Mononuclear cell (primary cell): Measurements from ENCODE around the gene SLC17A1. TPM values are rescaled to one million over a fixed set of nuclear protein-coding genes. Genes with fewer than 3 reads are reported as not detected.

ENCODE experiments used
- H3K27me3 ChIP-seq: 2 replicates; pipeline ENCODE4 v1.6.0; 2011; ENCODE audit warnings: low read length, control low read depth; ENCODE audit not compliant: insufficient read depth
- H3K4me1 ChIP-seq: 2 replicates; pipeline ENCODE4 v1.5.1; 2011; ENCODE audit warnings: mild to moderate bottlenecking, low read length, control low read depth; ENCODE audit not compliant: insufficient read depth
- H3K4me3 ChIP-seq: 2 replicates; pipeline ENCODE4 v1.5.1; 2011; ENCODE audit warnings: mild to moderate bottlenecking, low read length, moderate library complexity
- H3K9me3 ChIP-seq: 2 replicates; pipeline ENCODE4 v1.5.1; 2011; ENCODE audit warnings: low read depth, mild to moderate bottlenecking, control low read depth, low read length
- total RNA-seq: library from RNA; depleted of rRNA; stranded (reverse); fragments of >200 nt; gene quantifications from one replicate; pipeline ENCODE4 v1.2.3, GENCODE V29; 2012

SLC17A1 gene
- total RNA-seq, 1 donor: not detected

GRCh38 chr6:25794784-25795183 is 37.1 kb downstream of the SLC17A1 start:
- peaks cover 5% of the 10 kb centered on the region for H3K27me3 ChIP-seq
- no peaks in the 10 kb centered on the region for H3K9me3 ChIP-seq
- H3K4me3 ChIP-seq: no peak overlapping the region
- no peaks in the 10 kb centered on the region for H3K4me1 ChIP-seq

DNA sequence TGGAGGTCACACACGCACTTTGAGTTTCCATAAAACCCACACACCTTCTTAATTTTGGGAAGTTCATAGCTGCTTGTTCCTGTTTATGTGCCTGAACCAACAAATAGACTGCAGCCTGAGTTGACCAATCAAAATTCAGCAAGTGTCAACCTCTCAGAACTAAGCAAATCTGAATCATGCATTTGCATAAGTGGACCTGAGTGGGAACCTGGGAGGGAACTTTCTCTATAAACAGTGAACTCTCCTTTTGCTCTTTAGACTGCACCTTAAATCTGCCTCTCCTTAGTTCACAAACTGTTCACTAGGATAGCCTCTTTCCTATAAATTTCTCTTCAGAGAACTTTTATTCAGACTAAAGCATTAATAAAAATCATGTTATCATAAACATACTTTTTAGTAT is 37.9 kb downstream of the SLC17A1 start:
- no peaks in the 10 kb centered on the region for H3K27me3 ChIP-seq
- H3K4me1 ChIP-seq: no peaks in the 10 kb centered on the region
- no peak overlapping the region for H3K4me3 ChIP-seq
- H3K9me3 ChIP-seq: no peaks in the 10 kb centered on the region

DNA sequence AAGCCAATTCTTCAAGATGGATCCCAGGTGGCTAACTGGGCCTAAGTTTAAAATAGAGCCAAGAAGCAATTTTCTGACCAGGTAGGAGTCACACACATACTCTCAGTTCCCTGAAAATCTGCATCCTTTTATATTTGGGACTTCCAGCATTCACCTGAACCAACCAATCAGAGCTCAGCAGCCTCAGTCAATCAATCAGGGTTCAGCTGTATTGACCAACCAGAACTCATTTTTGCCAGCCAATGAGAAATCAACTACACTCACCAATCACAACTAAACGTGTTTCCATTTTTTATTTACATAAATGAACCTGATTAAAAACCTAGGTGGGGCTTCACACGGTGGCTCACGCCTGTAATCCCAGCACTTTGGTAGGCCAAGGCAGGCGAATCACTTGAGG is 39.8 kb downstream of the SLC17A1 start:
- no peaks in the 10 kb centered on the region for H3K9me3 ChIP-seq

DNA sequence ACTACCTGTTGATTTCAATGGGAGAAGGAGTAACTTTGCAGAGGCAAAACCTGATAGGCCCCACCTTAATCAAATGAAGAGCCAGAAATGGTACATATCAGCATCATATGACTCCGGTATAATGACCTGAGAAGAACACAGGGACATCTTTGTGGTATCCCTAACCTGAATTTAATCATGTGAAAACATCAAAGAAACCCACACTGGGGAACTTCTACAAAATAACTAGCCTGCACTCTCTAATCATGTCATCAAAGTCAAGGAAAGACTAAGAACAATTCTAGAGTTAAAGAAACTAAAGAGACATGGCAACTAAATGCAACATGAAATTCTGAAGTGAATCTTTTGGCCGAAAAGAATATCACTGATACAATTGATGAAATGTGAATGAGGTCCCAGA is 42.4 kb downstream of the SLC17A1 start:
- no peaks in the 10 kb centered on the region for H3K9me3 ChIP-seq
- H3K27me3 ChIP-seq: no peaks in the 10 kb centered on the region
- no peak overlapping the region for H3K4me3 ChIP-seq
- H3K4me1 ChIP-seq: no peaks in the 10 kb centered on the region

More for the DNA sequence above, 39.8 kb downstream of the SLC17A1 start:
- Histone ChIP-seq H3K4me3 (no peak overlapping the region), H3K27me3 (no peaks in the 10 kb centered on the region), H3K4me1 (no peaks in the 10 kb centered on the region)

DNA sequence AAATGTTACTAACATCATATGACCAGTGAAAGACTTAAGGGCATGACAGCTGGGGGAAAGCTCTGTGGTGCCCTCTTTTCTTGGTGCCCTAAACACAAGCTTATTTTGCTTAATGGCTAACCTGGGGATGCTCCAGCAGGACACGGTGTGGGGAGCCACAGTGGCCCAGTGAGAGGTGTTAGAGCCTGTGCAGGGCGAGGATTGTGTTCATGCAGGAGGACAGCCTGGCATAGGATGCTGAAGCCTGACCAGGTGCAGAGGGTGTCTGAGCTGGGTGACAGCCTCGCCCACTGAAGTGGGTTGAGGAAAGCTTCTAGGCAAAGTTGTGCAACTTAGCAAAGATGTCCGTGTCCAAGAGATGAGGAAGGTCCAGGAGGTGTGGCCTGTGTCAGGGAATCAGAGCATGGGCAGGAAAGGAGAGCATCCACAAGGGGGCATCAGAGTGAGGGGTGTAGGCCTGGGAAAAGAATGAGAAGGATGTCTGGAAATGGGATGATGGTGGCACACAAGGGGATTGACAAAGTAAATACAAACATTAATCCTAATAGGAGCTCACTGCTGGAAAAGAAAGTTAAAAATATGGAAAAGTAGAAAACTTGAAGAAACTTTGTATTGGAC is 43.4 kb downstream of the SLC17A1 start:
- no peaks in the 10 kb centered on the region for H3K4me1 ChIP-seq
- no peaks in the 10 kb centered on the region for H3K27me3 ChIP-seq
- H3K4me3 ChIP-seq: no peak overlapping the region
- no peaks in the 10 kb centered on the region for H3K9me3 ChIP-seq

- Histone ChIP-seq H3K27me3 (no peaks in the 10 kb centered on the region), H3K9me3 (no peaks in the 10 kb centered on the region), H3K4me1 (no peaks in the 10 kb centered on the region), H3K4me3 (no peak overlapping the region)
These were observed 44.4 kb downstream of the SLC17A1 start for GRCh38 chr6:25787428-25787827.

DNA sequence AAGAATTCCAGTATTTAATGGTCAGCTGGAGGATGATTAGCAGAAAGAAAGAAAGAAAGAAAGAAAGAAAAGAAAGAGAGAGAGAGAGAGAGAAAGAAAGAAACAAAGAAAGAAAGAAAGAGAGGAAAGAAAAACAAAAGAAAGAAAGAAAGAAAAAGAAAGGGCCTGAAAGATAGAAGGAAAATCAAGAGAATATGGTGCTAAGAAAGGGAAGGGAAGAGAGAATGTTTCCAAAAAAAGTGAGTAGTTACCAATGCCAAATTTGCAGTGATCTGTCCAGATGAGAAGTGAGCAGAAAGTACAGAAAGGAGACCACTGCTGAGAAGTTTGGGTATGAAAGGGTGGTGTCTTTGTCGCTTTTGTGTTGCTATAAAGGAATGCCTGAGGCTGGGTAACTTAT is 50.7 kb downstream of the SLC17A1 start:
- Histone ChIP-seq H3K27me3 (peaks cover 4% of the 10 kb centered on the region), H3K4me3 (no peak overlapping the region), H3K9me3 (no peaks in the 10 kb centered on the region), H3K4me1 (no peaks in the 10 kb centered on the region)

DNA sequence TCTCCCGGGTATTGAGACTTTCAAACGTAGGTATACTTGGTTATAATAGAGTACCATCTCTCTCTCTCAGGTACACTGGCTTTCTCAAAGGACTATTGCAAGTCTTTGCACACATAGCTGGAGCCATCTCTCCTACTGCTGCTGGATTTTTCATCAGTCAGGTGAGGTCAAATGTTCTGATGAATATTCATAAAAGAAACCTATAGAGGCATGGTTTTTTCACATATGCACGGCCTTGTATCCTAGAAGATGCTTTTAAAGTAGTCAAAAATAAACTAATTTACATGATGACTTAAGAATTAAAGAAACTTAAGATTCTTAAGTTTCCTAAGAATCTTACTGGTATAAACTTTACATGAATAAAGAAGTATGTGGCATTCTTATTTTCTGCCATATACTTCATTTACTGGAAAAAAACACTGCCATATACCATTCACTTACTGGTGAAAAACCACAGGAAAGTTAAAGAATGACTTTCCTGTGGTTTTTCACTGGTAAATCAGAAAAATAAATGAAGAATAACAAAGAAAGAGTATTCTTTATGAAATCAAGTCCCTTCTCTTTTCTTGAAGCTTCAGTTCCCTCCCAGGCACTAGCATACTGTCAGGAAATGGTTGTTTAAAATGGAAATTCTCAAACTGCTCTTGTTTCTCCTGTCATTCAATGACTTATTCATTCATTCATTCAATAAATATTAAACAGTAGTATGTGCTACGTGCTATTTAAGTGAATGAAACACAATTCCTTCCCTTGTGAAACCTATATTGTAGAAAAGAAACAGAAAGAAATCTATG is 53.8 kb downstream of the SLC17A1 start:
- Histone ChIP-seq H3K4me3 (no peak overlapping the region), H3K4me1 (no peaks in the 10 kb centered on the region), H3K9me3 (no peaks in the 10 kb centered on the region), H3K27me3 (peaks cover 4% of the 10 kb centered on the region)

- Histone ChIP-seq H3K9me3 (no peaks in the 10 kb centered on the region), H3K4me1 (no peaks in the 10 kb centered on the region), H3K4me3 (no peak overlapping the region), H3K27me3 (peaks cover 4% of the 10 kb centered on the region)
These were observed 54.8 kb downstream of the SLC17A1 start for GRCh38 chr6:25777031-25777430.

DNA sequence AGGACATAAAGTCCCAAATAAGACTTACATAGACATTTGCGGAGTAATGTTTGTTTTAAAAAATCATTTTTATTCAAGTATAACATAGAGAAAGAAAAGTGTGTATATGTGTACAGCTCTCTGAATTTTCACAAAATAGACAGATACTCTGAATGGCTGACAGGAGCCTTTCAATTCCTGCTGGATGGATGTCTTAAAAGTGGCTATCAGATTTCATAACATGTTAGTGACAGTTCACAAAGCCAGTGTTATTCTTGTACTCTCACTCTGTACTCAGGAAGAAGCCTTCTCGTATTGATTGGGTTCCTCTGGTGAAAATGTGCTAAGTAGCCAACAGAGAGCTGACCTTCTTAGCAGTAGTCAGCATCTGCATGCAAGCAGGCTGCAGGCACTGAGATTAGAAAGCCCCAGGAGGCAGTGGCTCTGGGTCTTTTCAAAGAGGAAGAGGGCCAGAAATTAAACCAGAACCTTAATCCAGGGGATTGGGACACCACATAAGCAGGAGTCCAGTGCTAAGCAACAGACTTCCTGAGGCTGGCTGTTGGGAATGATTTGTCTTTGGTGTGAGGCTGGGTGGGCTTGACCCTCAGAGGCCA is 57.6 kb downstream of the SLC17A1 start:
- Histone ChIP-seq H3K27me3 (peaks cover 4% of the 10 kb centered on the region), H3K9me3 (no peaks in the 10 kb centered on the region), H3K4me3 (no peak overlapping the region), H3K4me1 (no peaks in the 10 kb centered on the region)

- no peak overlapping the region for H3K4me3 ChIP-seq
- H3K27me3 ChIP-seq: no peaks in the 10 kb centered on the region
- no peaks in the 10 kb centered on the region for H3K9me3 ChIP-seq
- no peaks in the 10 kb centered on the region for H3K4me1 ChIP-seq
These were observed 61.9 kb downstream of the SLC17A1 start for GRCh38 chr6:25769983-25770382.

- Histone ChIP-seq H3K4me1 (no peaks in the 10 kb centered on the region), H3K27me3 (no peaks in the 10 kb centered on the region), H3K4me3 (no peak overlapping the region), H3K9me3 (no peaks in the 10 kb centered on the region)
These were observed 63.3 kb downstream of the SLC17A1 start for GRCh38 chr6:25768566-25768965.

GRCh38 chr6:25764611-25765010 is 67.2 kb downstream of the SLC17A1 start:
- H3K4me3 ChIP-seq: no peak overlapping the region
- H3K4me1 ChIP-seq: no peaks in the 10 kb centered on the region
- H3K27me3 ChIP-seq: no peaks in the 10 kb centered on the region
- no peaks in the 10 kb centered on the region for H3K9me3 ChIP-seq

DNA sequence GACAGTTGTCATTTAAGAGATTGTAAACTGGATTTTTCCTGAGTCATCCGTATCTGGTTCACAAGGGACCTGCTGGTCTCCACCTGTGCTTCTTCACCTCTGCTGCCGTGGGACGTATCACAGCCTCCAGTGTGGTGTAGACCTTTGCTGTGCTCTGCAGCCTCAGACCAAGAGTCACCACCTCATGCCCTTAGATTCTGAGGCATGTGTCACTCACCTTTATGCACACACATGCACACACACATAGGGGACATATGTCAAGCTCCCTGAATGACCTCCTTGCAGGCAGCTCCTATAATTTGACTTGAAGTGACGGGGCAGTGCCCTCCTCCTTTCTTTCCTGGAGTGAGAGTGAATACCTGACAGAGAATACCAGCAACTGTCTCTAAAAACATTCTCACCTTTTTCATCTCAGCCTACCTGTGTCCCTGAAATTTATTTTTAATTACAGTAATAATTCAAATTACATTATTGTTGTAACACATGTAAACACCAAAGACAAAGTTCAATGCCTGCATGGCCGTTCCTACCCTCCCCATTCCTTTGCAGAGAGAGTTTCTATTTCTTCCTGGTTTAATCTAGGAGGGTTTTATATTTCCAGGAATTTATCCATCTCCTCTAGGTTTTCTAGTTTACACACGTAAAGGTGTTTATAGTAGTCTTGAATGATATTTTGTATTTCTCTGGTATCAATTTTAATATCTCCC is 73.8 kb downstream of the SLC17A1 start:
- no peaks in the 10 kb centered on the region for H3K27me3 ChIP-seq
- H3K4me1 ChIP-seq: no peaks in the 10 kb centered on the region
- H3K4me3 ChIP-seq: no peak overlapping the region
- H3K9me3 ChIP-seq: no peaks in the 10 kb centered on the region
